ENCODE results near the gene GLS. TPM values are rescaled to one million over a fixed set of nuclear protein-coding genes. Genes with fewer than 3 reads are reported as not detected.

The GLS gene
- total RNA-seq, 4 donors from 2014 or later = 12.4 to 32.6 (median 21.8) TPM

- Histone ChIP-seq H3K36me3 (peaks cover 2 to 99% of the 10 kb centered on the region in 2 donors), H3K4me1 (no peaks in the 10 kb centered on the region), H3K27me3 (no peaks in the 10 kb centered on the region), H3K4me3 (no peak overlapping the region), H3K27ac (no peak overlapping the region), H3K9me3 (no peaks in the 10 kb centered on the region)
- in situ Hi-C loops (cut with MboI; ENCODE audit: low sequenced_read_pairs in 4 of 4) = loop anchor here in 3 of 4 donors (25.0 kb wide), 2 partner anchors 114 to 686 kb away; partner anchors contain the start of genes NABP1 (in 2 of the 3) and GLS (in 1 of the 3)
- intact Hi-C loops (cut with DNase I; ENCODE audit: low total_unique reads) = no loop called here
- DNase-seq (no peak), ATAC-seq (no peak)
- TF ChIP-seq POLR2A (IDR thresholded peaks at IDR 0.05) = no peak
- TF ChIP-seq CTCF (IDR thresholded peaks at IDR 0.05 in 4 of 5, conservative IDR thresholded peaks at IDR 0.05 in 1 of 5) = no peak
These were observed 121.0 kb downstream of the GLS start for GRCh38 chr2:191001624-191002023.

- Histone ChIP-seq H3K27me3 (no peaks in the 10 kb centered on the region), H3K4me1 (no peaks in the 10 kb centered on the region), H3K9me3 (no peaks in the 10 kb centered on the region), H3K4me3 (no peak overlapping the region), H3K36me3 (peaks cover 2 to 99% of the 10 kb centered on the region in 2 donors), H3K27ac (no peak overlapping the region)
- no peak for DNase-seq
- TF ChIP-seq POLR2A (IDR thresholded peaks at IDR 0.05) (no peak), CTCF (IDR thresholded peaks at IDR 0.05 in 4 of 5, conservative IDR thresholded peaks at IDR 0.05 in 1 of 5) (no peak)
- intact Hi-C loops (cut with DNase I; ENCODE audit: low total_unique reads) = no loop called here
- ATAC-seq = no peak
- in situ Hi-C loops (cut with MboI; ENCODE audit: low sequenced_read_pairs in 4 of 4) = loop anchor here in 3 of 4 donors (25.0 kb wide), 2 partner anchors 116 to 684 kb away; partner anchors contain the start of genes NABP1 (in 2 of the 3) and GLS (in 1 of the 3)
These were observed 123.0 kb downstream of the GLS start for GRCh38 chr2:191003405-191004309.

DNA sequence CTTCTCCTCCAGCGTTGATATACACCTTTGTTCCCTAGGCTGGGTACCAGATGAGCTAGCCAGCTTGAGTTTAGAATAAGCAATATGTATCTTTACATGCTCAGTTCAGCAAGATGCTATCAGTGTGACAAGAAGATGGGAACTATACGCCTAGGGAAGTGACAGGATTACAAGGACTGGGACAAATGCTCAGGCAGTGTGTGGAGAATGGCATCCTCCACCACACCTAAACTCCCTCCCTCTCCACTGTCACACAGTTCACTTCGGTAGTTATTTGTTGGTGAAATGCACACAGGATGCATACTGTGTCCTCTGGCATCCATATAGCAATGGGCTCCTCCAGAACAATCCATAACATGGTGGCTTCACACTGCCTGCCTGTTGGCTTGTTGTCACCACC is 125.7 kb downstream of the GLS start:
- H3K36me3 ChIP-seq = peaks cover 2 to 84% of the 10 kb centered on the region in 2 donors
- no peaks in the 10 kb centered on the region for H3K9me3 ChIP-seq
- DNase-seq (no peak), ATAC-seq (no peak)
- no peaks in the 10 kb centered on the region for H3K27me3 ChIP-seq
- no peak overlapping the region for H3K4me3 ChIP-seq
- H3K4me1 ChIP-seq = peaks cover 0 to 4% of the 10 kb centered on the region in 2 donors
- in situ Hi-C loops (cut with MboI; ENCODE audit: low sequenced_read_pairs in 4 of 4) (loop anchor here in 3 of 4 donors (25.0 kb wide), 2 partner anchors 119 to 681 kb away; partner anchors contain the start of genes NABP1 (in 2 of the 3) and GLS (in 1 of the 3)), intact Hi-C loops (cut with DNase I; ENCODE audit: low total_unique reads) (no loop called here)
- TF ChIP-seq CTCF (IDR thresholded peaks at IDR 0.05 in 4 of 5, conservative IDR thresholded peaks at IDR 0.05 in 1 of 5) (no peak), POLR2A (IDR thresholded peaks at IDR 0.05) (no peak)
- no peak overlapping the region for H3K27ac ChIP-seq

- ATAC-seq (no peak), DNase-seq (no peak)
- Histone ChIP-seq H3K4me3 (no peak overlapping the region), H3K36me3 (peaks cover 0 to 75% of the 10 kb centered on the region in 2 donors), H3K27me3 (no peaks in the 10 kb centered on the region), H3K4me1 (peaks cover 0 to 8% of the 10 kb centered on the region in 2 donors), H3K9me3 (no peaks in the 10 kb centered on the region), H3K27ac (no peak overlapping the region)
- in situ Hi-C loops (cut with MboI; ENCODE audit: low sequenced_read_pairs in 4 of 4) (loop anchor here in 3 of 4 donors (25.0 kb wide), 2 partner anchors 120 to 680 kb away; partner anchors contain the start of genes NABP1 (in 2 of the 3) and GLS (in 1 of the 3)), intact Hi-C loops (cut with DNase I; ENCODE audit: low total_unique reads) (no loop called here)
- TF ChIP-seq POLR2A (IDR thresholded peaks at IDR 0.05) (no peak), CTCF (IDR thresholded peaks at IDR 0.05 in 4 of 5, conservative IDR thresholded peaks at IDR 0.05 in 1 of 5) (no peak)
These were observed 126.6 kb downstream of the GLS start for GRCh38 chr2:191006997-191007783.

Data from gastrocnemius medialis (tissue), 4 donors.